ENCODE results near the gene LSM2.

GRCh38 chr6:31792761-31793171 lies 14.0 kb downstream of the LSM2 start:
- no peak for TF ChIP-seq POLR2A (IDR thresholded peaks at IDR 0.05)
- TF ChIP-seq CTCF (IDR thresholded peaks at IDR 0.05), result no peak

All from vagina (tissue), 2 donors.